GM12878 (cell line): ENCODE data around the gene MRPL16. TPM values are rescaled to one million over a fixed set of nuclear protein-coding genes. Genes with fewer than 3 reads are reported as not detected.

Experiments
- CBFB ChIP-seq: IDR thresholded peaks from 2 replicates; pipeline ENCODE4 v1.6.1; 2016; ENCODE audit warnings: antibody characterized with exemption, low read depth
- CBX3 ChIP-seq: fragments of 200-600 bp; sonication (generic); IDR thresholded peaks from 2 replicates; pipeline ENCODE4 v1.6.1; 2016; ENCODE audit warnings: low read depth, borderline replicate concordance
- EED ChIP-seq: sonication (generic); IDR thresholded peaks from 2 replicates; pipeline ENCODE4 v1.6.1; 2016; ENCODE audit warnings: antibody characterized with exemption, low read depth
- HCFC1 ChIP-seq: fragments of 150-350 bp; IDR thresholded peaks from 2 replicates; pipeline ENCODE4 v1.6.1; 2014; ENCODE audit warnings: low read length
- KDM1A ChIP-seq: fragments of 200-600 bp; sonication (generic); IDR thresholded peaks from 2 replicates; pipeline ENCODE4 v1.6.1; 2016; ENCODE audit warnings: borderline replicate concordance
- KLF5 ChIP-seq: fragments of 450-650 bp; IDR thresholded peaks from 2 replicates; pipeline ENCODE4 v1.6.1; 2014; ENCODE audit warnings: mild to moderate bottlenecking; ENCODE audit not compliant: partially characterized antibody
- MEF2B ChIP-seq: fragments of 450-650 bp; IDR thresholded peaks from 2 replicates; pipeline ENCODE4 v1.6.1; 2018; ENCODE audit warnings: mild to moderate bottlenecking, moderate library complexity; ENCODE audit not compliant: partially characterized antibody, poor library complexity, severe bottlenecking
- NR2C2 ChIP-seq: IDR thresholded peaks from 2 replicates; pipeline ENCODE4 v1.6.1; 2011; ENCODE audit warnings: borderline replicate concordance, low read depth; ENCODE audit not compliant: control insufficient read depth, insufficient read length
- POU2F2 ChIP-seq: IDR thresholded peaks from 3 replicates; pipeline ENCODE4 v1.6.1; 2011; ENCODE audit warnings: low read depth, mild to moderate bottlenecking, low read length, borderline replicate concordance
- STAT1 ChIP-seq: fragments of 450-650 bp; conservative IDR thresholded peaks from 2 replicates; pipeline ENCODE4 v1.6.1; 2014; ENCODE audit warnings: antibody characterized with exemption, mild to moderate bottlenecking
- TBL1XR1 ChIP-seq: IDR thresholded peaks from 2 replicates; pipeline ENCODE4 v1.6.1; 2012; ENCODE audit warnings: low read depth, low read length, improper control_type of control experiment
- TCF12 ChIP-seq: IDR thresholded peaks from 2 replicates; pipeline ENCODE4 v1.6.1; 2011; ENCODE audit warnings: low read depth, mild to moderate bottlenecking, low read length
- polyA plus RNA-seq, 11 experiments: library from polyadenylated mRNA; depleted of rRNA in 4 of 11; unstranded in 6 of 11; stranded (reverse) in 5 of 11; fragments of >200 nt; fragmentation: Nextera tagmentation in 4 of 11; fragmentation: Illumina TruSeq in 1 of 11; extraction: Ambion mirVana in 4 of 11; extraction: Trizol in 1 of 11; gene quantifications; 1 replicate in 1 of 11; 2 replicates in 10 of 11; pipeline versions ENCODE4 v1.2.1 to v1.2.3, GENCODE V29; 2011 to 2016; ENCODE audit warnings: inconsistent platforms in 2 of 11, missing spikeins in 2 of 11, low read depth in 1 of 11
- total RNA-seq, 4 experiments: library from RNA; depleted of rRNA in 3 of 4; stranded (reverse); fragments of >200 nt in 3 of 4; fragmentation: Illumina TruSeq in 1 of 4; extraction: Trizol in 1 of 4; gene quantifications; 2 replicates each; pipeline versions ENCODE4 v1.2.1 to v1.2.3, GENCODE V29; 2013 to 2021
- TF ChIP-seq, protein P1 (sequence below): IDR thresholded peaks from 2 replicates; pipeline ENCODE4 v1.6.1; 2011; ENCODE audit warnings: low read depth, low read length, improper control_type of control experiment, borderline replicate concordance
- TF ChIP-seq, protein P2 (sequence below): fragments of 450-650 bp; IDR thresholded peaks from 2 replicates; pipeline ENCODE4 v1.6.1; 2017; ENCODE audit warnings: mild to moderate bottlenecking, moderate library complexity
- TF ChIP-seq, protein P3 (sequence below): IDR thresholded peaks from 2 replicates; pipeline ENCODE4 v1.6.1; 2012; ENCODE audit warnings: low read length, inconsistent platforms
- TF ChIP-seq, protein P4 (sequence below): IDR thresholded peaks from 2 replicates; pipeline ENCODE4 v1.6.1; 2012; ENCODE audit warnings: low read depth, low read length, improper control_type of control experiment
- TF ChIP-seq, protein P5 (sequence below): fragments of 450-650 bp; IDR thresholded peaks from 2 replicates; pipeline ENCODE4 v1.6.1; 2016; ENCODE audit warnings: mild to moderate bottlenecking
- TF ChIP-seq, protein P6 (sequence below): fragments of 450-650 bp; IDR thresholded peaks from 2 replicates; pipeline ENCODE4 v1.6.1; 2016; ENCODE audit warnings: mild to moderate bottlenecking

MRPL16 gene
- total and polyA plus RNA-seq, 10 of the 15 experiments (the other 5 are each of a cell fraction or from before 2014, with no cell fraction given) = 38.2 to 167 (median 106) TPM

DNA sequence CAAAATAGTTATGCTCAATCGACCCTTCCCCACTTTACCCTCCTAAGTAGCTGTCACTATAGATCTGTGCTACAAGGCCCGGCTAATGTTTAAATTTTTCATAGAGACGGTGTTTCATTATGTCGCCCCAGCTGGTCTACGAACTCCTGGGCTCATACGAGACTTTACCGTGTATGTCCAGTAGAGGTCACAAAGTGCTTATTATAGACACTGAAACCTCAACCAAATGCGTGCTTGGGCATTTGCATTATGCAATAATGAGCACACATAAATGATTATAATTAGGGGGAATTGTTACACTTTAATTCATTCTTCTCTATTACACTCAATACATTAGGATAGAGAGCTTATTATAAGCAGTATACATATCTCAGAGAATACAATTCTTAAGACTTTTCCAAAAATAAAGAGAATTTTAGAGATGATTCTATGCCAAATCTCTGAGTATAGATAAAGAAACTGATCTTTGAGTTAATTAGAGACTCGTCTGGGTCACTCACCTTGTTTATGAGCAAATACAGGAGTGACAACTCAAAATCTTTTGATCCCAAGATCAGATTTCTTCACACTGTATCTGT is 12.5 kb upstream of the MRPL16 start (continued):
- TF ChIP-seq KDM1A (no peak), TCF12 (no peak), KLF5 (no peak), NR2C2 (no peak), CBFB (no peak), EED (no peak), MEF2B (peak; percentile 23), STAT1 (no peak), POU2F2 (peak; percentile 58; the same call in 1 of the 3 replicates), HCFC1 (no peak), CBX3 (no peak), TBL1XR1 (no peak)
- TF ChIP-seq, protein P1, sequence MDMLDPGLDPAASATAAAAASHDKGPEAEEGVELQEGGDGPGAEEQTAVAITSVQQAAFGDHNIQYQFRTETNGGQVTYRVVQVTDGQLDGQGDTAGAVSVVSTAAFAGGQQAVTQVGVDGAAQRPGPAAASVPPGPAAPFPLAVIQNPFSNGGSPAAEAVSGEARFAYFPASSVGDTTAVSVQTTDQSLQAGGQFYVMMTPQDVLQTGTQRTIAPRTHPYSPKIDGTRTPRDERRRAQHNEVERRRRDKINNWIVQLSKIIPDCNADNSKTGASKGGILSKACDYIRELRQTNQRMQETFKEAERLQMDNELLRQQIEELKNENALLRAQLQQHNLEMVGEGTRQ = no peak
- TF ChIP-seq, protein P2, sequence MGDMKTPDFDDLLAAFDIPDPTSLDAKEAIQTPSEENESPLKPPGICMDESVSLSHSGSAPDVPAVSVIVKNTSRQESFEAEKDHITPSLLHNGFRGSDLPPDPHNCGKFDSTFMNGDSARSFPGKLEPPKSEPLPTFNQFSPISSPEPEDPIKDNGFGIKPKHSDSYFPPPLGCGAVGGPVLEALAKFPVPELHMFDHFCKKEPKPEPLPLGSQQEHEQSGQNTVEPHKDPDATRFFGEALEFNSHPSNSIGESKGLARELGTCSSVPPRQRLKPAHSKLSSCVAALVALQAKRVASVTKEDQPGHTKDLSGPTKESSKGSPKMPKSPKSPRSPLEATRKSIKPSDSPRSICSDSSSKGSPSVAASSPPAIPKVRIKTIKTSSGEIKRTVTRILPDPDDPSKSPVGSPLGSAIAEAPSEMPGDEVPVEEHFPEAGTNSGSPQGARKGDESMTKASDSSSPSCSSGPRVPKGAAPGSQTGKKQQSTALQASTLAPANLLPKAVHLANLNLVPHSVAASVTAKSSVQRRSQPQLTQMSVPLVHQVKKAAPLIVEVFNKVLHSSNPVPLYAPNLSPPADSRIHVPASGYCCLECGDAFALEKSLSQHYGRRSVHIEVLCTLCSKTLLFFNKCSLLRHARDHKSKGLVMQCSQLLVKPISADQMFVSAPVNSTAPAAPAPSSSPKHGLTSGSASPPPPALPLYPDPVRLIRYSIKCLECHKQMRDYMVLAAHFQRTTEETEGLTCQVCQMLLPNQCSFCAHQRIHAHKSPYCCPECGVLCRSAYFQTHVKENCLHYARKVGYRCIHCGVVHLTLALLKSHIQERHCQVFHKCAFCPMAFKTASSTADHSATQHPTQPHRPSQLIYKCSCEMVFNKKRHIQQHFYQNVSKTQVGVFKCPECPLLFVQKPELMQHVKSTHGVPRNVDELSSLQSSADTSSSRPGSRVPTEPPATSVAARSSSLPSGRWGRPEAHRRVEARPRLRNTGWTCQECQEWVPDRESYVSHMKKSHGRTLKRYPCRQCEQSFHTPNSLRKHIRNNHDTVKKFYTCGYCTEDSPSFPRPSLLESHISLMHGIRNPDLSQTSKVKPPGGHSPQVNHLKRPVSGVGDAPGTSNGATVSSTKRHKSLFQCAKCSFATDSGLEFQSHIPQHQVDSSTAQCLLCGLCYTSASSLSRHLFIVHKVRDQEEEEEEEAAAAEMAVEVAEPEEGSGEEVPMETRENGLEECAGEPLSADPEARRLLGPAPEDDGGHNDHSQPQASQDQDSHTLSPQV = no peak
- TF ChIP-seq, protein P3, sequence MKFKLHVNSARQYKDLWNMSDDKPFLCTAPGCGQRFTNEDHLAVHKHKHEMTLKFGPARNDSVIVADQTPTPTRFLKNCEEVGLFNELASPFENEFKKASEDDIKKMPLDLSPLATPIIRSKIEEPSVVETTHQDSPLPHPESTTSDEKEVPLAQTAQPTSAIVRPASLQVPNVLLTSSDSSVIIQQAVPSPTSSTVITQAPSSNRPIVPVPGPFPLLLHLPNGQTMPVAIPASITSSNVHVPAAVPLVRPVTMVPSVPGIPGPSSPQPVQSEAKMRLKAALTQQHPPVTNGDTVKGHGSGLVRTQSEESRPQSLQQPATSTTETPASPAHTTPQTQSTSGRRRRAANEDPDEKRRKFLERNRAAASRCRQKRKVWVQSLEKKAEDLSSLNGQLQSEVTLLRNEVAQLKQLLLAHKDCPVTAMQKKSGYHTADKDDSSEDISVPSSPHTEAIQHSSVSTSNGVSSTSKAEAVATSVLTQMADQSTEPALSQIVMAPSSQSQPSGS = no peak
- TF ChIP-seq, protein P4, sequence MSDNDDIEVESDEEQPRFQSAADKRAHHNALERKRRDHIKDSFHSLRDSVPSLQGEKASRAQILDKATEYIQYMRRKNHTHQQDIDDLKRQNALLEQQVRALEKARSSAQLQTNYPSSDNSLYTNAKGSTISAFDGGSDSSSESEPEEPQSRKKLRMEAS = no peak
- TF ChIP-seq, protein P5, sequence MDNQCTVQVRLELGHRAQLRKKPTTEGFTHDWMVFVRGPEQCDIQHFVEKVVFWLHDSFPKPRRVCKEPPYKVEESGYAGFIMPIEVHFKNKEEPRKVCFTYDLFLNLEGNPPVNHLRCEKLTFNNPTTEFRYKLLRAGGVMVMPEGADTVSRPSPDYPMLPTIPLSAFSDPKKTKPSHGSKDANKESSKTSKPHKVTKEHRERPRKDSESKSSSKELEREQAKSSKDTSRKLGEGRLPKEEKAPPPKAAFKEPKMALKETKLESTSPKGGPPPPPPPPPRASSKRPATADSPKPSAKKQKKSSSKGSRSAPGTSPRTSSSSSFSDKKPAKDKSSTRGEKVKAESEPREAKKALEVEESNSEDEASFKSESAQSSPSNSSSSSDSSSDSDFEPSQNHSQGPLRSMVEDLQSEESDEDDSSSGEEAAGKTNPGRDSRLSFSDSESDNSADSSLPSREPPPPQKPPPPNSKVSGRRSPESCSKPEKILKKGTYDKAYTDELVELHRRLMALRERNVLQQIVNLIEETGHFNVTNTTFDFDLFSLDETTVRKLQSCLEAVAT = no peak
- TF ChIP-seq, protein P6, sequence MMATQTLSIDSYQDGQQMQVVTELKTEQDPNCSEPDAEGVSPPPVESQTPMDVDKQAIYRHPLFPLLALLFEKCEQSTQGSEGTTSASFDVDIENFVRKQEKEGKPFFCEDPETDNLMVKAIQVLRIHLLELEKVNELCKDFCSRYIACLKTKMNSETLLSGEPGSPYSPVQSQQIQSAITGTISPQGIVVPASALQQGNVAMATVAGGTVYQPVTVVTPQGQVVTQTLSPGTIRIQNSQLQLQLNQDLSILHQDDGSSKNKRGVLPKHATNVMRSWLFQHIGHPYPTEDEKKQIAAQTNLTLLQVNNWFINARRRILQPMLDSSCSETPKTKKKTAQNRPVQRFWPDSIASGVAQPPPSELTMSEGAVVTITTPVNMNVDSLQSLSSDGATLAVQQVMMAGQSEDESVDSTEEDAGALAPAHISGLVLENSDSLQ = no peak
